HCT116 (cell line): Measurements from ENCODE around the gene TAL2. TPM values are rescaled to one million over a fixed set of nuclear protein-coding genes. Genes with fewer than 3 reads are reported as not detected.

Experiments
- ATAC-seq: fragments of 200-7000 bp; cut with Tn5 transposase; 2 replicates; pipeline ENCODE4 v1.9.1; 2020; ENCODE audit warnings: mild to moderate bottlenecking, moderate library complexity
- Bru-seq: library from RNA; stranded (reverse); fragments of 400-500 nt; gene quantifications from one replicate; lab custom pipeline; 2021; lab: Mats Ljungman, UMichigan
- BruChase-seq, 2 experiments: library from RNA; stranded (reverse); fragments of 400-500 nt; gene quantifications; one replicate each; lab custom pipeline; 2021; lab: Mats Ljungman, UMichigan
- BruUV-seq: library from RNA; stranded (reverse); fragments of 400-500 nt; replicated peaks from 2 replicates; lab custom pipeline; 2021; lab: Mats Ljungman, UMichigan
- CTCF ChIA-PET: fragments of 300-600 bp; sonication (Branson Sonifier 250); formaldehyde crosslinking; loops from one replicate; lab custom pipeline; 2021; ENCODE audit warnings: antibody characterized with exemption; lab: Charles Lee
- POLR2A ChIA-PET: fragments of 300-600, 350-600 bp; sonication (Branson Sonifier 250); formaldehyde crosslinking; loops from one replicate; lab custom pipeline; 2021; ENCODE audit warnings: antibody characterized with exemption; lab: Charles Lee
- RAD21 ChIA-PET, 2 experiments: fragments of 300-600 bp; sonication (Branson Sonifier 250); formaldehyde crosslinking; loops; one replicate each; lab custom pipeline; 2023; ENCODE audit warnings: low total read pairs in 2 of 2; ENCODE audit not compliant: uncharacterized antibody in 2 of 2, unreplicated experiment in 2 of 2, low non-redundant PET in 1 of 2; lab: Charles Lee
- DNase-seq: peaks from one replicate; pipeline ENCODE4 v3.0.0-alpha.2; 2010; ENCODE audit warnings: low read depth, low spot score
- H2AFZ ChIP-seq: fragments of 200-600 bp; shearing (Covaris generic), sonication (generic); 2 replicates; pipeline ENCODE4 v1.6.1; 2017; ENCODE audit warnings: low read depth, mixed run types, mixed read lengths, antibody characterized with exemption, low read length; ENCODE audit not compliant: poor library complexity, severe bottlenecking
- H3K27ac ChIP-seq: 2 replicates; pipeline ENCODE4 v1.5.1; 2012; ENCODE audit warnings: low read depth, low read length
- H3K27me3 ChIP-seq: fragments of 200-600 bp; sonication (generic); 2 replicates; pipeline ENCODE4 v1.6.1; 2016; ENCODE audit warnings: mixed run types, low read length, mixed read lengths; ENCODE audit not compliant: insufficient read depth
- H3K36me3 ChIP-seq, 2 experiments: fragments of 200-500 bp in 1 of 2; fragments of 200-600 bp in 1 of 2; sonication (Bioruptor generic) in 1 of 2; sonication (generic) in 1 of 2; 2 replicates each; pipeline versions ENCODE4 v1.5.1 to v1.6.1; 2014 to 2016; ENCODE audit warnings: low read length in 2 of 2, inconsistent platforms in 1 of 2, mixed read lengths in 1 of 2, mixed run types in 1 of 2; ENCODE audit not compliant: insufficient read depth in 2 of 2, control insufficient read depth in 1 of 2
- H3K4me1 ChIP-seq, 2 experiments: fragments of 200-600 bp in 1 of 2; sonication (generic) in 1 of 2; 2 replicates each; pipeline versions ENCODE4 v1.5.1 to v1.6.1; 2012 to 2017; ENCODE audit warnings: low read length in 2 of 2, inconsistent platforms in 1 of 2, mild to moderate bottlenecking in 1 of 2, mixed read lengths in 1 of 2, mixed run types in 1 of 2, moderate library complexity in 1 of 2; ENCODE audit not compliant: insufficient read depth in 2 of 2, control insufficient read depth in 1 of 2
- H3K4me2 ChIP-seq: fragments of 200-600 bp; sonication (generic); 2 replicates; pipeline ENCODE4 v1.6.1; 2017; ENCODE audit warnings: mixed run types, low read length, mixed read lengths
- H3K4me3 ChIP-seq, 2 experiments: fragments of 200-600 bp in 1 of 2; sonication (generic) in 1 of 2; replicated peaks in 1 of 2; 2 replicates each; pipeline ENCODE4 v1.5.1; 2011 to 2016; ENCODE audit warnings: low read length in 2 of 2, control low read depth in 1 of 2, low read depth in 1 of 2, mild to moderate bottlenecking in 1 of 2, mixed read lengths in 1 of 2, mixed run types in 1 of 2
- H3K79me2 ChIP-seq: fragments of 200-600 bp; sonication (generic); 2 replicates; pipeline ENCODE4 v1.6.1; 2017; ENCODE audit warnings: mild to moderate bottlenecking, mixed run types, low read length, moderate library complexity, mixed read lengths; ENCODE audit not compliant: insufficient read depth
- H3K9ac ChIP-seq: fragments of 200-600 bp; sonication (generic); 2 replicates; pipeline ENCODE4 v1.6.1; 2016; ENCODE audit warnings: low read length, mixed read lengths
- H3K9me2 ChIP-seq: fragments of 200-600 bp; sonication (generic), shearing (Covaris generic); 2 replicates; pipeline ENCODE4 v1.6.1; 2017; ENCODE audit warnings: mixed run types, mild to moderate bottlenecking, moderate library complexity; ENCODE audit not compliant: insufficient read depth
- H3K9me3 ChIP-seq, 2 experiments: fragments of 200-500 bp in 1 of 2; fragments of 200-600 bp in 1 of 2; sonication (Bioruptor generic) in 1 of 2; sonication (generic) in 1 of 2; 2 replicates each; pipeline ENCODE4 v1.6.1; 2014 to 2017; ENCODE audit warnings: low read length in 2 of 2, mixed read lengths in 2 of 2, inconsistent platforms in 1 of 2, low read depth in 1 of 2, mild to moderate bottlenecking in 1 of 2, mixed run types in 1 of 2, moderate library complexity in 1 of 2; ENCODE audit not compliant: control insufficient read depth in 1 of 2, insufficient read depth in 1 of 2
- H4K20me1 ChIP-seq: fragments of 200-600 bp; sonication (generic), shearing (Covaris generic); 2 replicates; pipeline ENCODE4 v1.6.1; 2017; ENCODE audit warnings: mixed run types, mild to moderate bottlenecking, moderate library complexity; ENCODE audit not compliant: insufficient read depth
- CBX3 ChIP-seq: IDR thresholded peaks from 2 replicates; pipeline ENCODE4 v1.6.1; 2012; ENCODE audit warnings: low read depth
- CEBPB ChIP-seq: IDR thresholded peaks from 2 replicates; pipeline ENCODE4 v1.6.1; 2012; ENCODE audit warnings: low read depth
- ELF1 ChIP-seq: IDR thresholded peaks from 2 replicates; pipeline ENCODE4 v1.6.1; 2012; ENCODE audit warnings: low read depth, borderline replicate concordance
- EZH2 ChIP-seq: fragments of 200-600 bp; sonication (generic); IDR thresholded peaks from 2 replicates; pipeline ENCODE4 v1.6.1; 2017; ENCODE audit warnings: antibody characterized with exemption, mixed run types
- FOSL1 ChIP-seq: IDR thresholded peaks from 2 replicates; pipeline ENCODE4 v1.6.1; 2012; ENCODE audit warnings: low read depth
- JUND ChIP-seq: IDR thresholded peaks from 2 replicates; pipeline ENCODE4 v1.6.1; 2012
- MAX ChIP-seq: IDR thresholded peaks from 2 replicates; pipeline ENCODE4 v1.6.1; 2012
- POLR2AphosphoS5 ChIP-seq: IDR thresholded peaks from 2 replicates; pipeline ENCODE4 v1.6.1; 2011; ENCODE audit warnings: mild to moderate bottlenecking, low read depth, low read length, moderate library complexity
- SIN3A ChIP-seq: IDR thresholded peaks from 2 replicates; pipeline ENCODE4 v1.6.1; 2012; ENCODE audit warnings: low read depth
- SP1 ChIP-seq: IDR thresholded peaks from 2 replicates; pipeline ENCODE4 v1.6.1; 2012; ENCODE audit warnings: low read depth
- SRF ChIP-seq: IDR thresholded peaks from 2 replicates; pipeline ENCODE4 v1.6.1; 2012; ENCODE audit warnings: low read depth
- YY1 ChIP-seq: IDR thresholded peaks from 2 replicates; pipeline ENCODE4 v1.6.1; 2011; ENCODE audit warnings: low read length, low read depth, moderate library complexity, mild to moderate bottlenecking; ENCODE audit not compliant: insufficient replicate concordance; ENCODE audit errors: extremely low read depth
- intact Hi-C: fragments of 100-400 bp; cut with micrococcal nuclease; formaldehyde crosslinking; loops from 2 replicates; pipeline ENCODE4 v1.10.0; 2022
- long read RNA-seq: library from polyadenylated mRNA; unstranded; transcript quantifications from one replicate; pipeline ENCODE4 v2.0.0, GENCODE V29; 2021; ENCODE audit not compliant: unreplicated experiment
- polyA plus RNA-seq: library from polyadenylated mRNA; unstranded; fragments of >200 nt; gene quantifications from 2 replicates; pipeline ENCODE4 v1.2.1, GENCODE V29; 2012; ENCODE audit warnings: missing spikeins
- total RNA-seq: library from RNA; stranded (reverse); gene quantifications from one replicate; pipeline ENCODE4 v1.2.1, GENCODE V29; 2021; ENCODE audit not compliant: unreplicated experiment
- TF ChIP-seq, protein P1 (sequence below): IDR thresholded peaks from 2 replicates; pipeline ENCODE4 v1.6.1; 2012
- TF ChIP-seq, protein P2 (sequence below): IDR thresholded peaks from 2 replicates; pipeline ENCODE4 v1.6.1; 2012; ENCODE audit warnings: low read depth
- TF ChIP-seq, protein P3 (sequence below): IDR thresholded peaks from 2 replicates; pipeline ENCODE4 v1.6.1; 2011; ENCODE audit warnings: mild to moderate bottlenecking, low read length, moderate library complexity; ENCODE audit not compliant: insufficient replicate concordance; ENCODE audit errors: extremely low read depth

TAL2 gene
- not detected for total RNA-seq
- polyA plus RNA-seq = 0.27 TPM in 1 of 2 replicates, not detected in the other
- percentile 20 among the genes with signal in this experiment for Bru-seq, nascent RNA
- percentile 55 among the genes with signal in this experiment for BruChase-seq, experiment 1, labeled RNA remaining after a 6-hour chase
- BruChase-seq, experiment 2, labeled RNA remaining after a 2-hour chase = percentile 41 among the genes with signal in this experiment
- long read RNA-seq = 0 reads

DNA sequence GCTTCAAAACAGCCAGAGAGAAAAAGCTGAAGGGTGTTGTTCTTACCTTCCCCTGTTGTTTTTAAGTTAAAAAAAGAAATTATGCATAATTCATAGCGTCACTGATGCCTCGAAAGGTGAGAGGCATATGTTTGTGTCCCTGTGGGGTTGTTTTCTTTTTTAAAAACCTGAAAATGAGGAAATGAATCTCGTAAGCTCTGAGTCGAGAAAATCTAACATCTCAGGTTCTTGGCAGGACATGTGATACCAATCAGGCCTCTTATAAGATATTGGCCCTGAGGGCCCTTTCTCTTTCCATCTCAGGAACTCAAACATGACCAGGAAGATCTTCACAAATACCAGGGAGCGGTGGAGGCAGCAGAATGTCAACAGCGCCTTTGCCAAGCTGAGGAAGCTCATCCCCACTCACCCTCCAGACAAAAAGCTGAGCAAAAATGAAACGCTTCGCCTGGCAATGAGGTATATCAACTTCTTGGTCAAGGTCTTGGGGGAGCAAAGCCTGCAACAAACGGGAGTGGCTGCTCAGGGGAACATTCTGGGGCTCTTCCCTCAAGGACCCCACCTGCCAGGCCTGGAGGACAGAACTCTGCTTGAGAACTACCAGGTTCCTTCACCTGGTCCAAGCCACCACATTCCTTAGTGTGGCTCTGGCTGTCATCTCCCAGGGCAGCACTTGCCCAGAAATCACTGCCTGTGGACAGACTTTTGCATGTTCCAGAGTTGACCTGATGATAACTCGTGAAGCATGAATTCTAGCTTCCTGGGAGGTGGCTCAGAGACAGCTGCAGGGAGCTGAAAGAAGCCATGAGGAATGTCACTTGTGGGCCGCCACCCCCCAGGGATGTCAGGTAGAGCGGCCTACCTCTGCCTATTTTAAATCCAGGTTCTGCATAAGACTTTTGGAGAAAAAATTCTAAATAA, at the start of gene TAL2:
TSS of gene TAL2 (plus strand) at position 274 of the 921 bp plus-strand sequence. CDS start at position 314, 40 bp downstream.
- H4K20me1 ChIP-seq = no peaks in the 10 kb centered on the region
- TF ChIP-seq FOSL1 (no peak), POLR2AphosphoS5 (no peak), EZH2 (no peak), JUND (no peak), YY1 (no peak), SP1 (no peak), CBX3 (no peak), ELF1 (no peak), SIN3A (no peak), SRF (no peak), CEBPB (no peak), MAX (no peak)
- TF ChIP-seq, protein P1, sequence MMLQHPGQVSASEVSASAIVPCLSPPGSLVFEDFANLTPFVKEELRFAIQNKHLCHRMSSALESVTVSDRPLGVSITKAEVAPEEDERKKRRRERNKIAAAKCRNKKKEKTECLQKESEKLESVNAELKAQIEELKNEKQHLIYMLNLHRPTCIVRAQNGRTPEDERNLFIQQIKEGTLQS = no peak
- TF ChIP-seq, protein P2, sequence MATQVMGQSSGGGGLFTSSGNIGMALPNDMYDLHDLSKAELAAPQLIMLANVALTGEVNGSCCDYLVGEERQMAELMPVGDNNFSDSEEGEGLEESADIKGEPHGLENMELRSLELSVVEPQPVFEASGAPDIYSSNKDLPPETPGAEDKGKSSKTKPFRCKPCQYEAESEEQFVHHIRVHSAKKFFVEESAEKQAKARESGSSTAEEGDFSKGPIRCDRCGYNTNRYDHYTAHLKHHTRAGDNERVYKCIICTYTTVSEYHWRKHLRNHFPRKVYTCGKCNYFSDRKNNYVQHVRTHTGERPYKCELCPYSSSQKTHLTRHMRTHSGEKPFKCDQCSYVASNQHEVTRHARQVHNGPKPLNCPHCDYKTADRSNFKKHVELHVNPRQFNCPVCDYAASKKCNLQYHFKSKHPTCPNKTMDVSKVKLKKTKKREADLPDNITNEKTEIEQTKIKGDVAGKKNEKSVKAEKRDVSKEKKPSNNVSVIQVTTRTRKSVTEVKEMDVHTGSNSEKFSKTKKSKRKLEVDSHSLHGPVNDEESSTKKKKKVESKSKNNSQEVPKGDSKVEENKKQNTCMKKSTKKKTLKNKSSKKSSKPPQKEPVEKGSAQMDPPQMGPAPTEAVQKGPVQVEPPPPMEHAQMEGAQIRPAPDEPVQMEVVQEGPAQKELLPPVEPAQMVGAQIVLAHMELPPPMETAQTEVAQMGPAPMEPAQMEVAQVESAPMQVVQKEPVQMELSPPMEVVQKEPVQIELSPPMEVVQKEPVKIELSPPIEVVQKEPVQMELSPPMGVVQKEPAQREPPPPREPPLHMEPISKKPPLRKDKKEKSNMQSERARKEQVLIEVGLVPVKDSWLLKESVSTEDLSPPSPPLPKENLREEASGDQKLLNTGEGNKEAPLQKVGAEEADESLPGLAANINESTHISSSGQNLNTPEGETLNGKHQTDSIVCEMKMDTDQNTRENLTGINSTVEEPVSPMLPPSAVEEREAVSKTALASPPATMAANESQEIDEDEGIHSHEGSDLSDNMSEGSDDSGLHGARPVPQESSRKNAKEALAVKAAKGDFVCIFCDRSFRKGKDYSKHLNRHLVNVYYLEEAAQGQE = no peak
- TF ChIP-seq, protein P3, sequence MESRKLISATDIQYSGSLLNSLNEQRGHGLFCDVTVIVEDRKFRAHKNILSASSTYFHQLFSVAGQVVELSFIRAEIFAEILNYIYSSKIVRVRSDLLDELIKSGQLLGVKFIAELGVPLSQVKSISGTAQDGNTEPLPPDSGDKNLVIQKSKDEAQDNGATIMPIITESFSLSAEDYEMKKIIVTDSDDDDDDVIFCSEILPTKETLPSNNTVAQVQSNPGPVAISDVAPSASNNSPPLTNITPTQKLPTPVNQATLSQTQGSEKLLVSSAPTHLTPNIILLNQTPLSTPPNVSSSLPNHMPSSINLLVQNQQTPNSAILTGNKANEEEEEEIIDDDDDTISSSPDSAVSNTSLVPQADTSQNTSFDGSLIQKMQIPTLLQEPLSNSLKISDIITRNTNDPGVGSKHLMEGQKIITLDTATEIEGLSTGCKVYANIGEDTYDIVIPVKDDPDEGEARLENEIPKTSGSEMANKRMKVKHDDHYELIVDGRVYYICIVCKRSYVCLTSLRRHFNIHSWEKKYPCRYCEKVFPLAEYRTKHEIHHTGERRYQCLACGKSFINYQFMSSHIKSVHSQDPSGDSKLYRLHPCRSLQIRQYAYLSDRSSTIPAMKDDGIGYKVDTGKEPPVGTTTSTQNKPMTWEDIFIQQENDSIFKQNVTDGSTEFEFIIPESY = no peak
- ChIA-PET POLR2A (no interaction called here), CTCF (no interaction called here), RAD21 (no interaction called here)
- H3K27me3 ChIP-seq = no peaks in the 10 kb centered on the region
- no peaks in the 10 kb centered on the region for H3K4me1 ChIP-seq
- no TSS peak for BruUV-seq
- no peak within 1 kb of the TSS for H3K4me2 ChIP-seq
- no peaks in the 10 kb centered on the region for H3K9me2 ChIP-seq
- DNase-seq (no peak), ATAC-seq (no peak)
- H2AFZ ChIP-seq = no peak within 1 kb of the TSS
- no peaks in the 10 kb centered on the region for H3K79me2 ChIP-seq
- no peak within 1 kb of the TSS for H3K27ac ChIP-seq
- H3K9me3 ChIP-seq = no peaks in the 10 kb centered on the region
- intact Hi-C loops = no loop called here
- H3K36me3 ChIP-seq = no peaks in the 10 kb centered on the region
- no peak within 1 kb of the TSS for H3K4me3 ChIP-seq
- H3K9ac ChIP-seq = no peak within 1 kb of the TSS
